GM18498 (cell line): ENCODE data around the gene DENND5B.
A peak's percentile ranks its signal among the peaks of the same experiment; 100 is the strongest.
"Not testable (repeated sequence)": the region's sequence is repeated elsewhere in the genome, so short reads cannot be mapped to it uniquely, and the experiment has no call there.

Experiments
- ATAC-seq: cut with Tn5 transposase; IDR thresholded peaks from one replicate; pipeline ENCODE4 v1.9.1; 2021; ENCODE audit warnings: mild to moderate bottlenecking, moderate library complexity; ENCODE audit not compliant: unreplicated experiment

DENND5B gene

DNA sequence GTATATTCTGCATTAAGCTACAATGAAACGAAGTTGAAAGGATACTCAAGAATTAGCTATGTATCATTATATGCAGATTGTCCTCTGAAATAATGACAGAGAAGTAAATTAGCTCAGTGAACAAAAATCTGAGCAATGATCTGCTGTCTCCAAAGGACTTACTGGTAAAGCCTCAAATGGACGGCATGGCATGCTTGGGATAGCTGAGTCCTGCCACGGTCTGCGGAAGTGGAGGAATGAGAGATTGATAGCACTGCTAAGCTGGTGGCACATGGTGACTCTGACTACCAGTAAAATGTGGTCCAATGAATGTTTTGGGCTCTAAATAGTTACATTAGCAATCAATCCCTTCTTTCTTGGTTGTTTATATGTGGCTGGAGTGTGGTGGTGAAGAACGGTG, 3.7 kb upstream of the DENND5B start:
- ATAC-seq: no peak

DNA sequence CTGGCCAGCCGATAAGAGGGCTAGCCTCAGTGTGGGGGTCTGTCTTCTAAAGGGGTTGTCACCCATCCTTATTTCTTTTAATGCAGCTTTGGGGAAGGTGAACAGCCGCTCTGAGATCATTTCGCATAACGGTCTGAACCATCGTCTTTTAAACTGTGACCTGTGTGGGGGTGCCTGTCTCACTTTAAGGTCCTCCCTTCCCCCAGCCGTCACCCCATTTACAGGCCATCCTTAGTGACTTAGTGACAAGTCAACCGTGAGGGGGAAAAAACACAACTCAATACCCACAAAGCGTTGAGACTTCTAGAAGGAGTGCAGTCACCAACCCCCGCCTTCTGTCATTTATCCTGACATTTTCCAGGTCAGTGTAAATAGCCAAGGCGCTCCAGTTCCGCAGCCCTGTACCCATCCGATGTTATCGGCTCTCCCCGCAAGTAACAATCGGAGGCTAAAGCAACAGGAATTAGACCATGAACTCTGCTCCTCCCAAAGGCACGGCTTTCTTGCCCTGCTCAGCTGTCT, 505 bp upstream of the DENND5B start:
- peak; percentile 18 for ATAC-seq

- ATAC-seq: peak; percentile 38
These were observed 863 bp downstream of the DENND5B start for GRCh38 chr12:31589904-31590641.

DNA sequence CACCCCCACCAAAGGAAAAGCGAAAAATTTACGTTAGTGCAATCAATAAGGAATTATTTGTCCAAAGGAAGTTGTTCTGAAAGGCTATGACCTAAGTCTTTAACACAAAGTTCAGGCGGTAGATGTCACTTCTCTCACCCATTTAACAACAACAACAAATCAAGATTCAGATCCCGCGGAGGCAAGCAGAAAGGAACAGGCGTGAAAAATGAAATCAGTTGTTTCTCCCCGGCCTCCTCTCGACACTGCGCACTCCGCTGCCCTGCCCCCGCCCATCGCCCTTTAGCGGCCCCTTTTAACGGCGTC, 1.4 kb downstream of the DENND5B start:
- peak; percentile 37 for ATAC-seq

- ATAC-seq: no peak
These were observed 2.0 kb downstream of the DENND5B start for GRCh38 chr12:31588976-31589375.

- ATAC-seq: peak; percentile 25
These were observed 4.2 kb downstream of the DENND5B start for GRCh38 chr12:31586728-31587127.

DNA sequence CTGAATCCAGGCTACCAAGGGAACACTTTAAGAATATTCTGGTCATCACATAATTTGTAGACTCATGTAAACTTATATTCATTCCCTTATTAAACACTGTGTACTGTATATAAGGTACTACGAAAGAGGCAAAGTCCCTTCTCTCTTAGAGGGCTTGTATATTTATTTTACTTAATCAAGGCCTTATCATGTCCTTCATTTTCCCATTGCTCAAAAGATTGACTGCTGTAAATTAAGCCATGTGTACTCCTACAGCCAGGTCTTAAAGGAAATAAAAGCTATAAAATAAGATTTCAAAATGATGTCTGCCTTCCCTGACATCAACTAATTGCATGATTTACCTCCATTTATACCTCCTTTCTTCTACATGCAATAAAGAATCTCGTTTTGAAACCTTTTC, 5.0 kb downstream of the DENND5B start:
- no peak for ATAC-seq

- no peak for ATAC-seq
These were observed 5.7 kb downstream of the DENND5B start for GRCh38 chr12:31585271-31585670.

- ATAC-seq: no peak
These were observed 6.2 kb downstream of the DENND5B start for GRCh38 chr12:31584782-31585181.

DNA sequence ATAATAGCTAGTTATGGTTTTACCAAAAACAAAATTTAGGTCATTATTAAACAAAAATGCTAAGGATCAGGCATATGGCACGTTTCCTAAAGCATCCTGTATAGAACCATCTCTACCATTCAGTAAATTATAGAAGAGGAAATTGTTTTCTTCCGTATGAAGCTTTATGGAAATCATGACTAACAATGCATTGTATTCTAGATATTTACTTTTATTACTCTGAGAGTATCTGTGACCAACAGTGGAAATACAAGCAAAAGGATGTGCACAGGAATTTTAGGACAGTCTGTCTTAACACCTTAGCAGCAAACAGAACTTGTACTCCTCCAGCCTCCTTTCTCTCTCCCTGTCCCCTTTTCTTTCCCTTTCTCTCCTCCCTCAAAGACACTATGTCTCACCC, 7.1 kb downstream of the DENND5B start:
- ATAC-seq: no peak

DNA sequence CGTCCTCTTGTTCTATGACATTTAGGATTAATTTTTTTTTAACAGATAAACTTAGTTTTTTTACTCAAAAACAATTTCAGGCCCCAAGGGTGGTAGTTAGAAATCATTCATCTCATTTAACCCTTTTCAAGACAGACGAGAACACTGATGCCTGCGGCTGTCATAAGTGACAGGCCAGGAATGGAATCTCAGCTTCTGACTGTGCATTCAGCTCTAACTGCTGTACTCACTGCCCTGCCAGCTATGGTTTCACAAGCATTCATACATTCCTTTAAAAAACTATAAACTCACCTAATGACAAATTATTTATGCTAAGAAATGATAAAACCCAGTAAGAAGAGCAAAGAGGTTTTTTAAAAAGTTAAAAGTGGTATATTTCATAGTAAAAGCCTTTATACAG, 8.8 kb downstream of the DENND5B start:
- no peak for ATAC-seq

DNA sequence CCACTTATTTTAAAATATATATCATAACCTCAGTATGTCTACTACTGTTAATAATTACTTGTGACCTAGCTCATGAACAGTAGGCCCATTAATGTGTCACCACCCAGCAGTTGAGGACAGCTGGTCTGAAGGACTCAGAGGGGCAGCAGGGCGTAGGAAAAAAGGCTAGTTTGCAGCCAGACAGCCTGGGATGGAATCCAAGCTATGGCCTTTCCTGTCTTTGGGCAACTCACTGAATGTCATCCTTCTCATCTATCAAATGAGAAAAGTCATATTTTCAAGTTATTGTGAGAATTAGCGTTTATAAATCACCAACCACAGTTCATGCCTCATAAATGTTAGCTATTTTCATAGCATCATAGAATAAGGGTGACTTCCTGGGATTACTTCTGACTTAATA, 12.3 kb downstream of the DENND5B start:
- no peak for ATAC-seq

GRCh38 chr12:31574803-31575575, 15.9 kb downstream of the DENND5B start:
- no peak for ATAC-seq

DNA sequence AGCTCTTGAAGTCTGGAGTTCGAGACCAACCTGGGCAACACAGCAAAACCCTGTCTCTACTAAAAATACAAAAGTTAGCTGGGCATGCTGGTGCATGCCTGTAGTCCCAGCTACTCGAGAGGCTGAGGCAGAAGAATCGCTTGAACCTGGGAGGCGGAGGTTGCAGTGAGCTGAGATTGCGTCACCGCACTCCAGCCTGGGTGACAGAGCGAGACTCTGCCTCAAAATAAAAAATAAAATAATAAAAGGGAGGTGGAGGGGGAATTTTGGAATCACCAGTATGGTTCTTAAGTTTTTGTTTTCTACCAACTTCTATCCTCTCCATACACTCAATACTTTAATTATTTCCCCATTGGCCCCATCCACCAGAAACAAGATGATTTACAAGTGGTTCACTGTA, 16.6 kb downstream of the DENND5B start:
- not testable (repeated sequence) for ATAC-seq

- no peak for ATAC-seq
These were observed 17.9 kb downstream of the DENND5B start for GRCh38 chr12:31572900-31573600.

GRCh38 chr12:31570880-31571279, 20.1 kb downstream of the DENND5B start:
- ATAC-seq: no peak

DNA sequence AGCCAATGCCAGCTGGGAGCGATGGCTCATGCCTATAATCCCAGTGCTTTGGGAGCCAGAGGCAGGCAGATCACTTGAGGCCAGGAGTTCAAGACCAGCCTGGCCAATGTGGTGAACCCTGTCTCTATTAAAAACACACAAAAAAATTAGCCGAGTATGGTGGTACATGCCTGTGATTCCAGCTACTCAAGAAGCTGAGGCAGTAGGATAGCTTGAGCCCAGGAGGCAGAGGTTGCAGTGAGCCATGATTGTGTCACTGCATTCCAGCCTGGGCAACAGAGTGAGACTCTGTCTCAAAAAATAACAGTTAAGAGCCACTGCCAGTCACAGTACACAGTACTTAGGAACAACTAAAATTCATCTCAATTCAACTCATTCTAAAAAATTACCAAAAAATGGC, 21.4 kb downstream of the DENND5B start:
- not testable (repeated sequence) for ATAC-seq

DNA sequence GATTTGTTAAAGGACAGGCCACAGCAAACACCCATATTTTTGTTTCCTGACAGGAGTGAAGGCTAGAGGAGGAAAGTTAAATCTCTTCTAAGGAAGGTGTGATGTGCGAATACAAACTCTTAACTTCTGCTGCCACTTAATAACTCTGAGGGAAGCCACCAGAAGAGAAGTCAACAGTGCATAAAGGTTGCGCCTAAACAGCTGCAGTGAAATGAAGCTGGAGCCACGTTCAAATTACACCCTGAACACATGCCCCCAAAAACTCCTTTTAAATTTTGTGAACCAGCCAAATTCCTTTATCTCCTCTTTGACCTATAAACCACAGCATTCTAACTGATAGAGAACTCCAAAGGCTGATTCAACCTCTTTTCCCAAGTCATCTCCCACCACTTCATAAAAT, 22.4 kb downstream of the DENND5B start:
- ATAC-seq: no peak

- no peak for ATAC-seq
These were observed 23.9 kb downstream of the DENND5B start for GRCh38 chr12:31567029-31567428.

- ATAC-seq: no peak
These were observed 24.4 kb downstream of the DENND5B start for GRCh38 chr12:31566547-31566946.

- no peak for ATAC-seq
These were observed 28.2 kb downstream of the DENND5B start for GRCh38 chr12:31562594-31563328.
